A549 (cell line): Measurements from ENCODE around the gene UNC93A. TPM values are rescaled to one million over a fixed set of nuclear protein-coding genes. Genes with fewer than 3 reads are reported as not detected.
"Not testable (repeated sequence)": the region's sequence is repeated elsewhere in the genome, so short reads cannot be mapped to it uniquely, and the experiment has no call there.

Source experiments
- ATAC-seq, 2 experiments: fragments of 200-7000 bp in 1 of 2; fragments of >200 bp in 1 of 2; cut with Nextera tagmentation in 1 of 2; cut with Tn5 transposase in 1 of 2; 3 replicates each; pipeline versions ENCODE4 v1.8.0 to v1.9.1; 2018 to 2020; ENCODE audit warnings: mild to moderate bottlenecking in 1 of 2, moderate library complexity in 1 of 2
- CTCF ChIA-PET: fragments of 300-600 bp; sonication (Branson Sonifier 250); formaldehyde crosslinking; extraction: SDS; loops from one replicate; lab custom pipeline; 2021; ENCODE audit warnings: antibody characterized with exemption, inconsistent platforms; lab: Yijun Ruan, JAX
- POLR2A ChIA-PET: fragments of 350-600 bp; formaldehyde crosslinking; extraction: SDS; loops from one replicate; lab custom pipeline; 2021; ENCODE audit warnings: antibody characterized with exemption, inconsistent platforms; lab: Yijun Ruan, JAX
- DNase-seq, 2 experiments: peaks; one replicate each; pipeline versions ENCODE4 v3.0.0 to v3.0.0-alpha.2; 2011 to 2016; ENCODE audit warnings: low read depth in 1 of 2, low spot score in 1 of 2
- FAIRE-seq: peaks from 2 replicates; lab custom pipeline; 2011; peaks lifted over from hg19 to GRCh38; lab: Jason Lieb, UNC
- H3K27ac ChIP-seq, 2 experiments: fragments of >200 bp; sonication (Bioruptor Twin); formaldehyde crosslinking; 3 replicates each; pipeline ENCODE4 v1.5.1; 2016 to 2017
- H3K4me1 ChIP-seq: fragments of >200 bp; sonication (Bioruptor Twin); formaldehyde crosslinking; 3 replicates; pipeline ENCODE4 v1.6.1; 2016
- H3K4me2 ChIP-seq: fragments of >200 bp; sonication (Bioruptor Twin); formaldehyde crosslinking; 3 replicates; pipeline ENCODE4 v1.6.1; 2016
- H3K4me3 ChIP-seq: fragments of >200 bp; sonication (Bioruptor Twin); formaldehyde crosslinking; 3 replicates; pipeline ENCODE4 v1.5.1; 2016
- H3K9me3 ChIP-seq: fragments of >200 bp; sonication (Bioruptor Twin); formaldehyde crosslinking; 3 replicates; pipeline ENCODE4 v1.6.1; 2016
- BHLHE40 ChIP-seq: IDR thresholded peaks from 2 replicates; pipeline ENCODE4 v1.6.1; 2012; ENCODE audit warnings: low read depth, low read length, inconsistent platforms
- GATA3 ChIP-seq: IDR thresholded peaks from 2 replicates; pipeline ENCODE4 v1.6.1; 2012; ENCODE audit warnings: borderline replicate concordance
- HDAC2 ChIP-seq: fragments of 200-600 bp; sonication (generic); IDR thresholded peaks from 2 replicates; pipeline ENCODE4 v1.6.1; 2016
- HEYL ChIP-seq: fragments of 250-450 bp; sonication (Bioruptor Pico); IDR thresholded peaks from 2 replicates; pipeline ENCODE4 v1.8.0; 2021; ENCODE audit warnings: mild to moderate bottlenecking, moderate library complexity
- HMGXB4 ChIP-seq: fragments of 250-450 bp; sonication (Bioruptor Pico); IDR thresholded peaks from 2 replicates; pipeline ENCODE4 v1.5.0; 2021; ENCODE audit warnings: mild to moderate bottlenecking, moderate library complexity, borderline replicate concordance
- HOXB5 ChIP-seq: fragments of 250-450 bp; sonication (Bioruptor Pico); IDR thresholded peaks from 2 replicates; pipeline ENCODE4 v1.5.0; 2020; ENCODE audit warnings: mild to moderate bottlenecking, moderate library complexity
- JUNB ChIP-seq: fragments of >200 bp; sonication (Bioruptor Twin); formaldehyde crosslinking; IDR thresholded peaks from 2 replicates; pipeline ENCODE4 v1.6.1; 2016
- KDM1A ChIP-seq: fragments of 200-600 bp; sonication (generic); IDR thresholded peaks from 2 replicates; pipeline ENCODE4 v1.6.1; 2016; ENCODE audit warnings: low read depth, mild to moderate bottlenecking
- MAFK ChIP-seq: fragments of 450-650 bp; IDR thresholded peaks from 2 replicates; pipeline ENCODE4 v1.6.1; 2014; ENCODE audit not compliant: partially characterized antibody
- NFE2L2 ChIP-seq: fragments of 150-350 bp; conservative IDR thresholded peaks from 2 replicates; pipeline ENCODE4 v1.6.1; 2014; ENCODE audit warnings: low read length
- NPAS2 ChIP-seq: fragments of 250-450 bp; sonication (Bioruptor Pico); IDR thresholded peaks from 2 replicates; pipeline ENCODE4 v1.8.0; 2022; ENCODE audit warnings: mild to moderate bottlenecking, moderate library complexity, borderline replicate concordance
- RCOR1 ChIP-seq: fragments of 150-350 bp; IDR thresholded peaks from 2 replicates; pipeline ENCODE4 v1.6.1; 2014; ENCODE audit warnings: antibody characterized with exemption, low read length, low read depth
- RNF2 ChIP-seq: fragments of 200-600 bp; sonication (generic); IDR thresholded peaks from 2 replicates; pipeline ENCODE4 v1.6.1; 2016; ENCODE audit warnings: low read depth, mild to moderate bottlenecking, antibody characterized with exemption, moderate library complexity, borderline replicate concordance
- SMC3 ChIP-seq: fragments of >200 bp; sonication (Bioruptor Twin); formaldehyde crosslinking; IDR thresholded peaks from 3 replicates; pipeline ENCODE4 v1.6.1; 2018; ENCODE audit warnings: inconsistent platforms
- SREBF2 ChIP-seq: fragments of 450-650 bp; IDR thresholded peaks from 2 replicates; pipeline ENCODE4 v1.6.1; 2014; ENCODE audit warnings: mild to moderate bottlenecking, moderate library complexity
- TP53 ChIP-seq: fragments of 250-450 bp; sonication (Bioruptor Pico); IDR thresholded peaks from 2 replicates; pipeline ENCODE4 v1.5.0; 2021; ENCODE audit warnings: mild to moderate bottlenecking, moderate library complexity
- WGBS: methylation state at CpG from one replicate; pipeline ENCODE4 v1.1.6; 2017; ENCODE audit errors: missing lambda C conversion rate; 5-methylcytosine and 5-hydroxymethylcytosine counted together
- polyA plus RNA-seq, 4 experiments: library from polyadenylated mRNA; depleted of rRNA in 3 of 4; stranded (reverse); fragments of >200 nt; fragmentation: RNase III in 1 of 4; extraction: RNeasy Plus Mini Kit Qiagen cat#74134 plus additional on column Dnase treatment in 1 of 4; gene quantifications; 2 replicates in 3 of 4; 3 replicates in 1 of 4; pipeline ENCODE4 v1.2.3, GENCODE V29; 2011 to 2017

UNC93A gene
- polyA plus RNA-seq, 2 of the 4 experiments (the other 2 are of a cell fraction), result not detected

DNA sequence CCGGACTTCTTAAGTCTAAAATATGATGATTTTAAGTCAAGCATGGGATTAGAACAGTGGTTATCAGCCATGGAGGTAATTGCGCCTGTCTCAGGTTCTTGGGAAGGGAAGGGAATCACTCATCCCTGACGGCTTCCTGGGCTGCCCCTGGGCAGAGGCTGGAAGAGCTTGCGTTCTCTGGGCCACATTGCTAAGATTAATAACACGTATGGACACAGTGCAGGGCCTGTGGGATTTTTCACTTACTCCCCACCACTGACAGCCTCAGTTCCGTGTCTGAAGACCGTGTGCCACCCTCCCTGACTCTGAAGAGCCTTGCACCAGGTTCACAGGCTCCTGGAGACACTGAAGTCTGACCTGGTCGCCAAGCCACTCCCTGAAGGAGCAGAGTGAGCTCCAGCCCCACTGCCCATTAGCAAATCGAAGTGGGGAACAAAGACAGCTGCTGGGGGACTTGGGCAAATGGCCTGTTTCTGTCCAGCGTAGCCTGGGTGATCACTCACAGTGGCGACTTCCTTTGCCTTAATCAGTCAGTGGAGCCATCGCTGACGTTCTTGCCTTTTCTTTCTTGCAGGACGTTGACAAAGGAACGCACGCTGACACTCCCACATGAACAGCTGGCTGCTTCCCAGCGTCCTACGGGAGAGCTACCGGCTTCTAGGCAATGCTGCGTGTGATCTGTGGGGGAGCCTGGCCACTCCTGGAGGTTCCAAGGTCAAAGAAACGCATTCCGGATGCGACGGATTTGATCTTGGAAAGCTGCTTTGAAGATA is 24.9 kb upstream of the UNC93A start:
- POLR2A ChIA-PET, H3K9me3 ChIP-seq, H3K4me3 ChIP-seq, H3K4me2 ChIP-seq, FAIRE-seq, DNase-seq, H3K4me1 ChIP-seq, CTCF ChIA-PET, ATAC-seq, H3K27ac ChIP-seq: not testable (repeated sequence)
- 57% methylated on average over 6 of the region's 24 CpGs for WGBS

DNA sequence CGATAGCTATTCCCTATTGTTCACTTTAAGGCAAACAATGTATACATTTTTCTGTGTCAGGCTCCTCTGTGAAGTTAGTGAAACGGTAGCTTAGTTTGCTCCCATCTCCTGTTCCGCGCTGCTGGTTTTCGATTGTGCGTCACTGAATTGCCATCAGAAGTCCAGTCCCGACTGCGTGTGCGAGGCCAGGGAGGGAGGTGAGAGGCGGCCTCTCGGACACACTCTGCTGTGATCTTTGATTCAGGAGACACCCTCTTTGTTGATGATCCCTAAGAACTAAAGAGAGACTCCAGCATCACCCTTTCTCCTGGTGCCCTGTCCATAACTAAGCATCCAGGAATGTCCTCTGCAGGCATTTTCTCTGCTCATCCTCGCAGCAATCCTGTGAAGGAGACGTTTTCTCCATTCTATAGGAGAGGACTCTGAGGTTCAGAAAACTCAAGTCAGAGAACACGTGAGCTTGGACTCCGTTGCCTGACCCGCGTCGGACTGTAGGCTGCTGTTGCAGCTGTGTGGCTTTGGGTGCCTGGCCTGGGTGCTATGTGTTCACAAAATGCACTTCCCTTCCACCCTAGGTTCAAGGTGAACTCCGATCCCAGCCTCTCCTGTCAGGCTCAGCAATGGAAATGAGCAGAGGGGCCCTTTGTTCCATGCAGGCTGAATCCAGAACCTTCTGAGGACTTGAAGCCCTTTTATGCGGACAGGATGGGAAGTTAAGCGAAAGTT is 24.1 kb upstream of the UNC93A start:
- Histone ChIP-seq H3K4me2 (no peak overlapping the region), H3K4me1 (no peaks in the 10 kb centered on the region), H3K27ac (no peak overlapping the region), H3K9me3 (no peaks in the 10 kb centered on the region), H3K4me3 (no peak overlapping the region)
- CTCF ChIA-PET, result no interaction called here
- ATAC-seq (no peak), DNase-seq (no peak), FAIRE-seq (no peak)
- 79% methylated on average over 16 of the region's 21 CpGs for WGBS
- TF ChIP-seq GATA3, result no peak
- no peak for TF ChIP-seq NPAS2
- no peak for TF ChIP-seq RNF2
- TF ChIP-seq NFE2L2, result no peak
- no peak for TF ChIP-seq HOXB5 (CRISPR knock-in tag)
- no peak for TF ChIP-seq HMGXB4 (CRISPR knock-in tag)
- no peak for TF ChIP-seq HEYL
- no peak for TF ChIP-seq BHLHE40
- TF ChIP-seq RCOR1, result no peak
- TF ChIP-seq TP53 (CRISPR knock-in tag), result no peak
- no peak for TF ChIP-seq JUNB
- POLR2A ChIA-PET, result no interaction called here

GRCh38 chr6:167267556-167267898 is 23.6 kb upstream of the UNC93A start:
- H3K4me1 ChIP-seq, H3K27ac ChIP-seq, H3K4me2 ChIP-seq, H3K4me3 ChIP-seq, CTCF ChIA-PET, POLR2A ChIA-PET, FAIRE-seq, DNase-seq, H3K9me3 ChIP-seq, ATAC-seq: not testable (repeated sequence)
- 26% methylated on average over 3 of the region's 3 CpGs for WGBS

GRCh38 chr6:167267921-167268401 is 23.2 kb upstream of the UNC93A start:
- Histone ChIP-seq H3K4me2 (no peak overlapping the region), H3K27ac (no peak overlapping the region), H3K4me3 (no peak overlapping the region), H3K4me1 (no peaks in the 10 kb centered on the region), H3K9me3 (no peaks in the 10 kb centered on the region)
- FAIRE-seq (no peak), ATAC-seq (no peak), DNase-seq (no peak)
- TF ChIP-seq HDAC2, result no peak
- TF ChIP-seq SMC3, result no peak
- TF ChIP-seq MAFK, result no peak
- no peak for TF ChIP-seq SREBF2
- TF ChIP-seq JUNB, result no peak
- no peak for TF ChIP-seq KDM1A
- POLR2A ChIA-PET, result no interaction called here
- WGBS, result 78% methylated on average over 9 of the region's 12 CpGs
- CTCF ChIA-PET, result interaction anchor here (0.8 to 1.3 kb wide), 2 partner anchors 19 to 83 kb away, joined by 3 to 4 read pairs; no protein-coding TSS in a partner anchor
